ENCODE measurements around the gene PTPRB.

PTPRB gene

GRCh38 chr12:70643939-70644338, 6.7 kb upstream of the PTPRB start:
- no peak for DNase-seq (ENCODE audit: low read depth)

GRCh38 chr12:70641691-70642090, 4.5 kb upstream of the PTPRB start:
- DNase-seq (ENCODE audit: low read depth), result no peak

GRCh38 chr12:70640901-70641300, 3.7 kb upstream of the PTPRB start:
- no peak for DNase-seq (ENCODE audit: low read depth)

- no peak for DNase-seq (ENCODE audit: low read depth)
Measured at GRCh38 chr12:70639535-70639934, 2.3 kb upstream of the PTPRB start.

- DNase-seq (ENCODE audit: low read depth), result no peak
Measured at GRCh38 chr12:70638639-70639360, 1.6 kb upstream of the PTPRB start.

GRCh38 chr12:70635755-70636154, 1.5 kb downstream of the PTPRB start:
- no peak for DNase-seq (ENCODE audit: low read depth)

- no peak for DNase-seq (ENCODE audit: low read depth)
Measured at GRCh38 chr12:70628701-70629480, 8.3 kb downstream of the PTPRB start.

- no peak for DNase-seq (ENCODE audit: low read depth)
Measured at GRCh38 chr12:70627677-70628076, 9.6 kb downstream of the PTPRB start.

GRCh38 chr12:70626180-70626579, 11.0 kb downstream of the PTPRB start:
- DNase-seq (ENCODE audit: low read depth), result no peak

GRCh38 chr12:70619471-70620152, 17.6 kb downstream of the PTPRB start:
- DNase-seq (ENCODE audit: low read depth), result no peak

- DNase-seq (ENCODE audit: low read depth), result no peak
Measured at GRCh38 chr12:70618371-70618770, 18.9 kb downstream of the PTPRB start.

- DNase-seq (ENCODE audit: low read depth), result no peak
Measured at GRCh38 chr12:70617450-70617849, 19.8 kb downstream of the PTPRB start.

- no peak for DNase-seq (ENCODE audit: low read depth)
Measured at GRCh38 chr12:70615174-70615866, 21.9 kb downstream of the PTPRB start.

- no peak for DNase-seq (ENCODE audit: low read depth)
Measured at GRCh38 chr12:70609739-70610491, 27.3 kb downstream of the PTPRB start.

- no peak for DNase-seq (ENCODE audit: low read depth)
Measured at GRCh38 chr12:70609203-70609602, 28.0 kb downstream of the PTPRB start.

GRCh38 chr12:70608184-70608583, 29.0 kb downstream of the PTPRB start:
- DNase-seq (ENCODE audit: low read depth), result no peak

- no peak for DNase-seq (ENCODE audit: low read depth)
Measured at GRCh38 chr12:70607107-70607506, 30.1 kb downstream of the PTPRB start.

- DNase-seq (ENCODE audit: low read depth), result no peak
Measured at GRCh38 chr12:70605976-70606375, 31.3 kb downstream of the PTPRB start.

- DNase-seq (ENCODE audit: low read depth), result no peak
Measured at GRCh38 chr12:70604662-70605061, 32.6 kb downstream of the PTPRB start.

GRCh38 chr12:70603044-70603443, 34.2 kb downstream of the PTPRB start:
- DNase-seq (ENCODE audit: low read depth), result no peak

GRCh38 chr12:70598467-70599193, 38.6 kb downstream of the PTPRB start:
- no peak for DNase-seq (ENCODE audit: low read depth)
